ENCODE data around the gene ARHGEF28.

Gene ARHGEF28

DNA sequence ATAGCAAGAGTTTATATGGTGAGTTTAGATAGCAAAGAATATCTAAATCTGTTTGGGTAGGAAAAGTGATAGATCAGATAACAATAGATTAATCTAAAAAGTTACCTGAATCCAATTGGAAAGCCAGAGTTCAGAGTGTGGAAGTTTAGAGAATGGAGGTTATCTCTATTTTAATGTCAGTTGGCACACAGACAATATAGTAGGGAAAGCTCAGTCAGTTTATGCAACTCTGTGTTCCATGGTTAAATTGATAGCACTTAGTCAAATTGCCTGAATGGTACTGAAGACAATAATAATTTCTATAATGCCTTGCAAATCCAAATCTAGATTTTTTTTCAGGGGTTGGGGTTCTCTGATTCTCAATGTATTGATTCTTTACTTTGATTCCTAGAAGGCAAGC is 77.0 kb downstream of the ARHGEF28 start:
- H3K36me3 ChIP-seq (ENCODE audit: control insufficient read depth, insufficient read depth, low read length): no peaks in the 10 kb centered on the region
- no peak for DNase-seq (ENCODE audit: extremely low read depth, insufficient read length)
- TF ChIP-seq, protein P1, sequence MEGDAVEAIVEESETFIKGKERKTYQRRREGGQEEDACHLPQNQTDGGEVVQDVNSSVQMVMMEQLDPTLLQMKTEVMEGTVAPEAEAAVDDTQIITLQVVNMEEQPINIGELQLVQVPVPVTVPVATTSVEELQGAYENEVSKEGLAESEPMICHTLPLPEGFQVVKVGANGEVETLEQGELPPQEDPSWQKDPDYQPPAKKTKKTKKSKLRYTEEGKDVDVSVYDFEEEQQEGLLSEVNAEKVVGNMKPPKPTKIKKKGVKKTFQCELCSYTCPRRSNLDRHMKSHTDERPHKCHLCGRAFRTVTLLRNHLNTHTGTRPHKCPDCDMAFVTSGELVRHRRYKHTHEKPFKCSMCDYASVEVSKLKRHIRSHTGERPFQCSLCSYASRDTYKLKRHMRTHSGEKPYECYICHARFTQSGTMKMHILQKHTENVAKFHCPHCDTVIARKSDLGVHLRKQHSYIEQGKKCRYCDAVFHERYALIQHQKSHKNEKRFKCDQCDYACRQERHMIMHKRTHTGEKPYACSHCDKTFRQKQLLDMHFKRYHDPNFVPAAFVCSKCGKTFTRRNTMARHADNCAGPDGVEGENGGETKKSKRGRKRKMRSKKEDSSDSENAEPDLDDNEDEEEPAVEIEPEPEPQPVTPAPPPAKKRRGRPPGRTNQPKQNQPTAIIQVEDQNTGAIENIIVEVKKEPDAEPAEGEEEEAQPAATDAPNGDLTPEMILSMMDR (IDR thresholded peaks at IDR 0.05; ENCODE audit: insufficient read depth, low read length, poor library complexity, severe bottlenecking): no peak
- no peaks in the 10 kb centered on the region for H3K27me3 ChIP-seq (replicated peaks; ENCODE audit: control insufficient read depth, insufficient read depth, low read length)
- H3K4me3 ChIP-seq (replicated peaks; ENCODE audit: low read depth, low read length): no peak overlapping the region

DNA sequence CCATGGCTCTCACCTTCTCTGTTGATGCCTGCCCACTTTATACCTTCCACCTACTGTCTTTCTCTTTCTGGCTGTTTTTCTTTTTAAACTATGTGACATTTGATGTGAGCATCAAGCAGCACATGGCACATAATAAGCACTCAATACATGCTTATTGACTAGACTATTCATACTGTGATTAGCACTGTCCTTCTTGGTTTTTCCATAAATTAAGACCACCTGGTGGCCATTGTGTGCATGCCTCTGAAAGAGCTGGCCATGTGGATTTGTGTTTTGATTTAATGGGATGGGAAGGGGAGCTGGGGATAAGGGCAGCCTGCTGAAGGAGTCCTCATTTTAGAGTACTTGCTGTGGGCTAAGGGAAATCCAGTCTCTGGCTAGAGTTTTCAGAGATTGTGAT is 79.4 kb downstream of the ARHGEF28 start:
- no peak for DNase-seq (ENCODE audit: extremely low read depth, insufficient read length)
- H3K4me3 ChIP-seq (replicated peaks; ENCODE audit: low read depth, low read length): no peak overlapping the region
- TF ChIP-seq, protein P1 (IDR thresholded peaks at IDR 0.05; ENCODE audit: insufficient read depth, low read length, poor library complexity, severe bottlenecking): no peak
- no peaks in the 10 kb centered on the region for H3K36me3 ChIP-seq (ENCODE audit: control insufficient read depth, insufficient read depth, low read length)
- H3K27me3 ChIP-seq (replicated peaks; ENCODE audit: control insufficient read depth, insufficient read depth, low read length): no peaks in the 10 kb centered on the region

DNA sequence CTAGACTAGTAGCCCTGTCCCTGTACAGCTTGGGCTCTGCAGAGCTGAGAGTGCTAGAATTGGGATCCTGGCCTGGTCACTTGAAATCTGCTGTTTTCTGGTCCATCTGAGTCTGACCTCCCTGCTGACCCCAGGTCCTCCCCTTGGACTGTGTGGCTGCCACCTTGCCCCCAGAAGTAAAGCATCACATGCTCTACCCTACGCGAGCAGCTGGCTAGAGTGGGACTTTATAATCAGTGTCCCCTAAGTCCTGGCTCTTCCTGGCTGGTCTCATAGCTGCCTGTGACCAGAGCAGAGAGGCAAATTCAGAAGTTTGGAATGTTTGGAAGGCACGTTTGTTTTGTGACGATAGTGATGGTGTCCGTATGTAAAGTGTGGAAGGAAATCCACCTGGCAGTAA is 81.0 kb downstream of the ARHGEF28 start:
- TF ChIP-seq, protein P1 (IDR thresholded peaks at IDR 0.05; ENCODE audit: insufficient read depth, low read length, poor library complexity, severe bottlenecking): no peak
- Histone ChIP-seq H3K36me3 (ENCODE audit: control insufficient read depth, insufficient read depth, low read length) (no peaks in the 10 kb centered on the region), H3K4me3 (replicated peaks; ENCODE audit: low read depth, low read length) (no peak overlapping the region), H3K27me3 (replicated peaks; ENCODE audit: control insufficient read depth, insufficient read depth, low read length) (no peaks in the 10 kb centered on the region)
- DNase-seq (ENCODE audit: extremely low read depth, insufficient read length): no peak

DNA sequence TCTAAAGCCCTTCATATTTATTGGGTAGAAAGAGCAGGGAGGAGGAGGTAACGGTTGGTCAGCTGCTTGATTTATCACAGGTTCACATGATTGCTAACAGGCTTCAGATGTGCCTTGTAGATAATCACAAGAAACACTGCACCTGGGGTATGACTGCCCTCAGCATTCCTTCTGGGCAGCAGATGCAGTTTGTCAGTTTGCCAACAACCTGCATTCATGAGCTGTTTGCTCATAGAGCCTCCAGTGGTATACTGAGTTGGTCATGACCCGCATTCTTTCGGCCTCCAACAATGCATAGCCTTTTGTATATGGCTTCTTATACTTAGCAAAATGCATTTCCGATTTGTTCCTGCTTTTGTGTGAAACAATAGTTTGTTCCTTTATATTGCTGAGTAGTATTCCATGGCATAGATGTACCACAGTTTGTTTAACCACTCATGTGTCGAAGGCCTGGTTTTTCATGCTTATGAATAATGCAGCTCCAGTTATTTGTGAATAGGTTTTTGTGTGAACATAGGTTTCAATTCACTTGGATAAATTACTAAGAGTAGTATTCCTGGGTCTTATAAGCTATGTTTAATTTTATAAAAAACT is 83.6 kb downstream of the ARHGEF28 start:
- no peak for DNase-seq (ENCODE audit: extremely low read depth, insufficient read length)
- TF ChIP-seq, protein P1 (IDR thresholded peaks at IDR 0.05; ENCODE audit: insufficient read depth, low read length, poor library complexity, severe bottlenecking): no peak
- no peaks in the 10 kb centered on the region for H3K27me3 ChIP-seq (replicated peaks; ENCODE audit: control insufficient read depth, insufficient read depth, low read length)
- no peak overlapping the region for H3K4me3 ChIP-seq (replicated peaks; ENCODE audit: low read depth, low read length)
- H3K36me3 ChIP-seq (ENCODE audit: control insufficient read depth, insufficient read depth, low read length): no peaks in the 10 kb centered on the region

DNA sequence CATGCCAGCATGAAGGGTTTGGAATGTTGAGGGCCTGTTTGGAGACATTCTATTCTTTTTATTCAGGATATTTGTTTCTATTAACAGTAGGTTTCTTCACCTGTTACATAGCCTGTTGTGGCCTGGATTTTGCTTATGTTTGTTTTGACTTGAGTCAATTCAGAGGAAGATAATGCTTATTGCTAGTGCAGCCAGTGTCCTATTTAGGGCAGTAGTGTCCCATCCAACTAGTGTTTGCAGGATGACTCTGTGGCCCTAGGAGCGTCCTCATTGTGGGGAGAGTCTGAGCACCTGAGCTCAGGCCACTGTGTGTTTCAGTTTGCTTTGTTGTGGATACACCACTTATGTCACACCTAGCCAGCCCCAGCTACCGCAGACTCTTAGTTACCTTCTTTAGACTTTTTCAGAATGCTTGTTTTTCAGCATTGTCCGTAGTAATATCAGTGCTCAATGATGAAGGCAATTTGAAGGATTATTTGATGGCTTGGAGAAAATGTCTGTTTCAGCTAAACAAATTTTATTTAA is 90.3 kb downstream of the ARHGEF28 start:
- TF ChIP-seq, protein P1 (IDR thresholded peaks at IDR 0.05; ENCODE audit: insufficient read depth, low read length, poor library complexity, severe bottlenecking): no peak
- no peaks in the 10 kb centered on the region for H3K27me3 ChIP-seq (replicated peaks; ENCODE audit: control insufficient read depth, insufficient read depth, low read length)
- no peak overlapping the region for H3K4me3 ChIP-seq (replicated peaks; ENCODE audit: low read depth, low read length)
- no peaks in the 10 kb centered on the region for H3K36me3 ChIP-seq (ENCODE audit: control insufficient read depth, insufficient read depth, low read length)
- no peak for DNase-seq (ENCODE audit: extremely low read depth, insufficient read length)

DNA sequence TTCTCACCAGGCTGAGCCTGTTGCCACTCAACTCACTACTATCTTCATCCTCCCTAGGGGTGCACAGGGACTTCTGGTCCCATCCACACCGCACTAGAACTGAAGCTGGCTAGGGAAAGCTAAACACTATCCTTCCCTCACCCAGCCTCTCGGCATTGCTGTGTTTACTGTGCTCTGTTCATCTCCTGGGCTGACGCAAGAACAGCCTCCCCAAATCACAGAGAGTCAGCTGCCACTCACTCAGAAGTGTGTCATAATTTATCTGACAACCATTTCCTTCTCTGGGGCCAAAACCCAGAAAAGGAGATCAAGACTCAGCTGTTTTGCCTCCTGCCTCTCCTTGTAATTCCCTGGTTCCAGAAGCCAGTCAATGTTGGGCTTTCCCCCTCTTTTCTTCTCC is 92.8 kb downstream of the ARHGEF28 start:
- Histone ChIP-seq H3K27me3 (replicated peaks; ENCODE audit: control insufficient read depth, insufficient read depth, low read length) (no peaks in the 10 kb centered on the region), H3K4me3 (replicated peaks; ENCODE audit: low read depth, low read length) (no peak overlapping the region), H3K36me3 (ENCODE audit: control insufficient read depth, insufficient read depth, low read length) (no peaks in the 10 kb centered on the region)
- DNase-seq (ENCODE audit: extremely low read depth, insufficient read length): no peak
- TF ChIP-seq, protein P1 (IDR thresholded peaks at IDR 0.05; ENCODE audit: insufficient read depth, low read length, poor library complexity, severe bottlenecking): no peak

Data from GM06990 (cell line).